Activated naive CD8-positive, alpha-beta T cell treated with anti-CD3 and anti-CD28 coated beads, Interleukin-2, amount 50 U/mL, for 16 hours (primary cell): ENCODE measurements around the gene BST1.
A peak's percentile ranks its signal among the peaks of the same experiment; 100 is the strongest.

ENCODE experiments used
- DNase-seq: peaks from one replicate; pipeline ENCODE4 v3.0.0-alpha.2; 2020; ENCODE audit warnings: low read depth, low spot score

BST1 gene, protein sequence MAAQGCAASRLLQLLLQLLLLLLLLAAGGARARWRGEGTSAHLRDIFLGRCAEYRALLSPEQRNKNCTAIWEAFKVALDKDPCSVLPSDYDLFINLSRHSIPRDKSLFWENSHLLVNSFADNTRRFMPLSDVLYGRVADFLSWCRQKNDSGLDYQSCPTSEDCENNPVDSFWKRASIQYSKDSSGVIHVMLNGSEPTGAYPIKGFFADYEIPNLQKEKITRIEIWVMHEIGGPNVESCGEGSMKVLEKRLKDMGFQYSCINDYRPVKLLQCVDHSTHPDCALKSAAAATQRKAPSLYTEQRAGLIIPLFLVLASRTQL

DNA sequence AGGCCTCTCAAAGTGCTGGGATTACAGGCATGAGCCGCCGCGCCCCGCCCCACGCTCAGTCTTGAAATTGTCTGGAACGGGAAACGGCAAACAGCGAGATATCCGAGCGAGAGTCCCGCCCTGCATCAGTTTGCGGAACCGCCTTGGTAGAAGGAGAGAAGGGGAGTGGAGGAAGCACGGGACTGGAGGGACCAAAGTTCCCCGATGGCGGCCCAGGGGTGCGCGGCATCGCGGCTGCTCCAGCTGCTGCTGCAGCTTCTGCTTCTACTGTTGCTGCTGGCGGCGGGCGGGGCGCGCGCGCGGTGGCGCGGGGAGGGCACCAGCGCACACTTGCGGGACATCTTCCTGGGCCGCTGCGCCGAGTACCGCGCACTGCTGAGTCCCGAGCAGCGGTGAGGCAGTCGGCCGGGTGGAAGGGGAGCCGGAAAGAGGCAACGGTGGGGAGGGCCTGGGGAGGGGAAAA, at the start of gene BST1:
Gene BST1, plus strand, starts transcription at position 125 of the 463 bp plus-strand sequence. Its CDS starts 80 bp downstream, at position 205.
- peak; percentile 8 for DNase-seq

DNA sequence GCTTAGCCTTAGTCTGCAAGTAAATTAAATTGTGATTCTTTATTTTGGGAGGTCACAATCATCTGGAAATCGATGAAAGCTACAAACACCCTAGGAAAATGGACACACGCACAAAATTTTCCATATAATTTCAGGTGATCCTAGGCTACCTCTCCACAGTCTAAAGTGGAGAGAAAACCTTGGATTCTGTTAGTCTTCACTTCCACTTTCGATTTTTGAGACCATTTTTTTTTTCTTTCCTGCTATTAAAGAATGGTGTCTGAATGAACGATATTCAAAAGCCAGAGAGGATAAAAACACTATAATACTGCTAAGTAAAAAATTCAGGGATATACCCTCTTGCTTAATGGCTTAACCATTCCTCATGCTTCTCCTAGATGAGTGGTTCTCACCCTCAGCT, 49.4 kb upstream of the BST1 start:
- no peak for DNase-seq

DNA sequence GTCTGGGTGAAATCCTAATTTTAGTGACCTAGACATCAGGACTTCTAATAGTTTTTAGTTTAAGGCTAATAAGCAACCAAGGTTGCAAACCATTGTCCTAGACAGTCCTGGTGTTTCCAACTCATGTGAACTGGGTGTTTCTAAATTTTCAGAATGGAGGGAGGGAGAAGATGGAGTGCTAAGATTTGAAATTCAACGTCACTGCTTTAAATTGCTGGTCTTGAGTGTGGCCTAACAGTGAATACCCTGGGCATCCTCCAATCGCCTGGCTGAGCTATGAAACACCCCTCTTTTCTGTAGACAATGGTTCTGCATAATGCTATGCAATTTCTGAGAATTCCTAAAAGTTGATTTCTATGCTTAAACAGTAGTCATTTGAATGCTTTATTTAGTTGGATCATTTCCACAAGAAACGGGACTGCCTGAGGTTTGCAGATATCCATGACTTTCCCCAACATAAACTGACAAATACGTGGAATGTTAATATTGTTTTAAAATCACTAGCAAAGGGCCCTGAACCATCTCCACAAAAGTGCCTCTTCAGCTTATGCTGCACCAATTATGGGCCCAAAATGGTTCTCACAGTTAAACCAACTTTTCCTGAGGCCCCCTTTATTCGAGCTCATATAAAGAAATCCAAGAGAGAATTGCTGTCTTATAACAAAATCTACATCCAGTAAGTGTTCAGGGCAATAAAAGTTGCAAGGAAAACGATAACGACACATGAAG, 48.8 kb upstream of the BST1 start:
- DNase-seq: no peak

DNA sequence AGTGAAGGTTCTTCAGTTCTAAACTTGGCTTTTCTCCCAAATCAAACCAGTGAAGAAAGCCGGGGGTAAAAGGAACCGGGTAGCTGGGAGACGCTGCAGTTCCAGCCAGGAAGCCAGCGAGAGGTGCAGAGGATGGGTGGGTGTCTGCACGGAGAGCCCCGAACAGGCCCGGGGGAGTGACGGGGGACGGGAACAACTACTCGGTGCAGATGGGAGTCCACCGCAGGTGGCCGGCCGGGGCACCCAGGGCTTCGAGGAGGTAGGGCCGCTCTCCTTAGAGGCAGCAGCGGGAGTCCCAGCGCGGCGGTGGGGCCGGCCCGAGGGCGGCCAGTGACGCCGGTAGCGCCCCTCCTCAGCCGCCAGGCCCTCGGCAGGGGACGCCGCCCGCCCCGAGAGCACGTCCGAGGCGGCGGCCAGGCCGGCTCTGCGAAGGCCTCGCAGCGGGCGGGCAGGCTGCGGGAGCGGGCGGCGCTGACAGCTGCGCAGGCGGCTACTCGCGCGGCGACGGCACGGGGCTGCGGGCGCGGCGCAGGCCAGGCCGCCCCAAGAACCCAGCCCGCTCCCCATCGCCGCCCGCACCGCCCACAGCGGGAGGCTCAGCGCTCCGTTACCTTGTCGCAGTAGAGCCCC, 48.2 kb upstream of the BST1 start:
- DNase-seq: no peak

DNA sequence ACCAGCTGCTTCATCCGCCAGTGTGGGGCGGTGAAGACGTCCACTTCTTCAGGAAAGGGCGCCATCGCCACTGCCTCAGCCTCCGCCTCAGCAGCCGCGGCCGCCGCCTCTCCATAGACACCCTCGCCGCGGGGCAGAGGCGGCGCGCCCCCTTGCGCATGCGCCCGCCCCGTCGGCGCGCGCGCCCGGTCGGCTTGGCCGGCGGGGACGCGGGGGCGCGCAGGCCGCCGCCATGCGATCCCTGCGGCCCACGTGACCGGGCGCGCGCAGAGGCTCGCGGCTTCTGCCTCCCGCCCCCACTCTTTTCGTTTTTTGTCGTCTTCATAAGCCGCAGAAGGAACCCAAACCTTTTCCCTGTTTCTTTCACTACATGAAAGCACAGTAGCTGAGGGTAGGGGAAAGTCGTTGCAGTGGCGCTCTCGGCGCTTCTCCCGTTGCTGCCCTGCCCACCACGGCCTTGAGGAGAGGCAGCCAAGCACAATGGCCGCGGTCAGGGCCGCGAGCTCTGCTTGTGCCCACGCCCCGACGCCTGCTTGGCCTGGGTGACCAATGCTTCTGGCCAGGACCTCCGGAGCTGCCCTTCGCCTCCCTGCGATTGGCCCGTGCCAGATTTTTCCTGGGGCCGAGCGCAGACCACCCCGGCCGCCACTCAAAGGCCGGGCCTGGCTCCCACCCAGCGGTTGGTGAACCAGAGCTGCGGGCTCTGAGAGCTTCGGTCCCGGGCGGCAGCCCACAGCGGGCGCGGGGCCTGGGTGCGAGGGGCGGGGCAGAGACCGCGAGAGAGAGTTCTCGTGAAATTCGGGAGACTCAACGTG, 47.4 kb upstream of the BST1 start, which contains the start of gene FBXL5:
Gene FBXL5, minus strand, starts transcription at position 135 of the 815 bp plus-strand sequence. Its CDS starts 70 bp downstream, at position 65.
- peak; percentile 53 for DNase-seq

DNA sequence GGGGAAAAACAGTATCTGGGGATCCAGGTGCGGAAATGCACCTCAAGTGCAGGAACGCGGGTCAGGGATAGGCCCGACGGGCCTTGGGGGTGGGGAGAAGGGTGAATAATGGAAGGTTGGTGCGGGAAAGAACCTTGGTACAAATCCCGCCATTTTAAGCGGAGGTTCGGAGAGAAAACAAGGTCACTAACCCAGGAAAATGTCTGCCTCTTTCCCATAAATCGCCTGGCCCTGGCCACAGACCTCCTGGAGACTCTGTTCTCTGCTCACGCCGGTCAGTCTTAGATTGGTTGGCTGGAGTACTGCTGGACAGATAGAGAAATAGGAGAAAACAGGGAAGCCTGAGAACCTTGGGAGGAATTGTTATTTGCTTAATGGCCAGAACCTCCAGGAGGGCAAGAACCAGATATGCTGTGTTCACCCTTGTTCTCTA, 46.8 kb upstream of the BST1 start:
- no peak for DNase-seq

DNA sequence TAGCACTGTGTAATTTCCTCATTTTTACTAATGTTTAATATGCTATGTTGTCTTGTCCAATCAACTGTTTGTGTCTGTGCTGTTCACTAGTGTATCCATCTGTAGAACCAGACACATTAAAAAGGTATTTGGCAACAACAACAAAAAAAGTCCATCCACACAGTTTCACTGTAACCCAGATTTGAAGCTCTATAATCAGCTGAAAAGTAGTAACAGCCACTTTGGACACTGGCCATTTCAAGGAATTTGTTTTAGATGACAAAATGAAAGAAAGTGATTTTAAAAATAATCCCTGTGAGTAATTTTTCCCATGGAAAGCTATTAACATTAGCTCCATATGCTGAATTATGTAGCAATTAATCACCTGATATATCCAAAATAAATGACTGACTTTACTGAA, 45.5 kb upstream of the BST1 start:
- DNase-seq: no peak

DNA sequence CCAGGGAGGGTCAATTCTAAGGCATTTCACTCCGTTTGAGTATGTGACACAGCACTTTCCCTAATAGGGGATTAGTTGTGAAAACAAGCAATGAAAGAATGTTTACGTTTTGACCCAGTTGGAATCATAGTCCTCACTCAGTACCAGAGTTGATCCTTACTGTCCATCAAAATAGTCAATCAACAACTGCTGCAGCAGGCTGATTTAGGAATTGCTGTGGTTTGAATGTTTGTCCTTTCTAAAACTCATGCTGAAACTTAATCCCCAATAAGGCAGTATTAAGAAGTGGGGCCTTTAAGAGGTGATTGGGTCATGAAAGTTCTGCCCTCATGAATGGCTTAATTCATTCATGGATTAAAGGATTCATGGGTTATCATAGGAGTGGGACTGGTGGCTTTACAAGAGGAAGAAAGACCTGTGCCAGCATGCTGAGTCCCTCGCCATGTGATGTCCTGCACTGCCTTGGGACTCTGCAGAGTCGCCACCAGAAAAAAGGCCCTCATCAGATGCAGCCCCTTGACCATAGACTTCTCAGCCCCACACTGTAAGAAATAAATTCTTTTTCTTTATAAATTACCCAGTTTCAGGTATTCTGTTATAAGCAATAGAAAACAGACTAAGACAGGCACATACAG, 44.6 kb upstream of the BST1 start:
- no peak for DNase-seq

DNA sequence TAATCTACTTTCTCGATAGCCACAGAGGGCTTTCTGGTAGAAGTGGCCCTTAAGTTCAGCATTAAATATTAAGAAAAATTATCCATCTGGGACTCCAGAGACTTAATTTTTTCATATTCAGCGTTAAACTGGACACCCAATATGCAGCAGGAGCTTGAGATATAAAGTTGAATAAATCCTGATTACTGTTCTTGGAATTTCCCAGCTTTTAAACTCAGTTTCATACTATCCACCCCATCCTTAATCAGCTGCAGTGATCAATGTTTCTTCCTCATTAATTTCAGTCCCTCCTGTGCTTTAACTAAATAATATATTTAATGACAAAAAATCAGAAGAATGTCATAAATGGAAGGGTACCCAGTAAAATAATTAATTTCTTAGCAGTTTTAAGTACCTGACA, 44.1 kb upstream of the BST1 start:
- no peak for DNase-seq

DNA sequence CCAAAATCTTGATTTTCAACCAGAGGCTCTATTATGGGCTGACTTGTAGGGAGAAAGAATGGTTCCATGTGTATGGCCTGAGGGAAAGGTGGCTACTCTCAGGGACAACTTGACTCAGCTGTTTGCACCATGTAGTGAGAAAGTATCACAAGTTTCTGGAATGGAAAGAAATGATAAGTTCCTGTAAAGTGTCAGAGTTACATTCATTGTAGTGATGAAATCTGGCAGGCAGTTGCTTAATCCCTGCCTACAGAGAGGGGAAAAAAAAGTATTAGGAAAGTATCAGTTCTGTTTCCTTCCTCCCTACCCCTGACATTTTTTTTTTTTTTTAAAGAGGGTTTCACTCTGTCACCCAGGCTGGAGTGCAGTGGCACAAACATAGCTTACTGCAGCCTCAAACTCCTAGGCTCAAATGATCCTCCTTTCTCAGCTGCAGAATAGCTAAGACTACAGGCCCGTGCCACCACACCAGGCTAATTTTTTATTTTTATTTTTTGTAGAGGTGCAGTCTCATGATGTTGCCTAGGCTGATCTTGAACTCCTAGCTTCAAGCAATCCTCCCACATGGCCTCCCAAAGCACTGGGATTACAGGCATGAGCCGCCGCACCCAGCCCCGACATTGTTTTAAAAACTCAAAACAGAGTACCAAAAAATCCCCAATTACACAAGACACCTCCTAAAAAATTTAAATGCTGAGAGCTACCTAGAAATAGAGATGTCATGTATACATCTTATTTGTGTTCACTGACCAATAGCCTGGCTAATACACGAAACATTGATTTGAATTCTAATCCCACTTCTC, 42.9 kb upstream of the BST1 start:
- DNase-seq: no peak

DNA sequence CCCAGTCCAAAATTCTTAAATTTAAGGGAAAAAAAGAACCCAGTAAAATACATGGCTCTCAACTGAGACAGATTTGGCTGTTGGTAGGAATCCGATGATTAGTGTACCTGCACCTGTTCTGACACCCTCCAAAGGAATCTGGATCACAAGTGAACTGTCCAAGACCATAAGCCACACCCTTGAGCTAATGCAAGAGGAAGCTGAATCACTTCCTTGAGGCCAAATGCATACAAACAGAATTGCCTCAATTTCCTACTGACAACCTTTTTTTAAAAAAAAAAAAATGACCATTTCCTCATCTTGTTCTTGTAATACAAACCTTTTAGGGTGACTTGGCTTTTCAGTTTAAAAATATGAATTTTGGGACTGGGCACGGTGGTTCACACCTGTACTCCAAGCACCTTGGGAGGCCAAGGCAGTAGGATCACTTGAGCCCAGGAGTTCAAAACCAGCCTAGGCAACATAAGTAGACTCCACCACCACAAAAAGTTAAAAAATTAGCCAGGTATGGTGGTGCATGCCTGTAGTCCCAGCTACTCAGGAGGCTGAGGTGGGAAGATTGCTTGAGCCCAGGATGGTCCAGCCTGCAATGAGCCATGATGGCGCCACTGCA, 37.0 kb upstream of the BST1 start:
- no peak for DNase-seq

DNA sequence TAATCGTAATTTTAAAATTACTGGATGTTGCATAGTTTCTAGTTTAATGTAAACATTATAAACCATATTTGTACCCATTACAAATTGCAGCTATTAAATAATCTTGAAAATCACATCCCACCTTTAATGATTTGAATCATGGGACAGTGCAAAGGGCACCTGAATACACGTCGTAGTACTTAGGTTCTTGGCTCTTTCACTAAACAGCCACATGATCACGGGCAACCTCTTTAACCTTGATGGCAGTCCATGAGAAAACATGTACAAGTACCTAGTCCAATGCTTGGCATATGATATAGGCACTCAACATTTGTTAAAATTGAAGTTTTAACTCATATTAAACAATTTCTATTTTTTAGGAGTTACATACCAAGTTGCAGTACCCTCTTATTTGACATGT, 35.9 kb upstream of the BST1 start:
- DNase-seq: no peak

DNA sequence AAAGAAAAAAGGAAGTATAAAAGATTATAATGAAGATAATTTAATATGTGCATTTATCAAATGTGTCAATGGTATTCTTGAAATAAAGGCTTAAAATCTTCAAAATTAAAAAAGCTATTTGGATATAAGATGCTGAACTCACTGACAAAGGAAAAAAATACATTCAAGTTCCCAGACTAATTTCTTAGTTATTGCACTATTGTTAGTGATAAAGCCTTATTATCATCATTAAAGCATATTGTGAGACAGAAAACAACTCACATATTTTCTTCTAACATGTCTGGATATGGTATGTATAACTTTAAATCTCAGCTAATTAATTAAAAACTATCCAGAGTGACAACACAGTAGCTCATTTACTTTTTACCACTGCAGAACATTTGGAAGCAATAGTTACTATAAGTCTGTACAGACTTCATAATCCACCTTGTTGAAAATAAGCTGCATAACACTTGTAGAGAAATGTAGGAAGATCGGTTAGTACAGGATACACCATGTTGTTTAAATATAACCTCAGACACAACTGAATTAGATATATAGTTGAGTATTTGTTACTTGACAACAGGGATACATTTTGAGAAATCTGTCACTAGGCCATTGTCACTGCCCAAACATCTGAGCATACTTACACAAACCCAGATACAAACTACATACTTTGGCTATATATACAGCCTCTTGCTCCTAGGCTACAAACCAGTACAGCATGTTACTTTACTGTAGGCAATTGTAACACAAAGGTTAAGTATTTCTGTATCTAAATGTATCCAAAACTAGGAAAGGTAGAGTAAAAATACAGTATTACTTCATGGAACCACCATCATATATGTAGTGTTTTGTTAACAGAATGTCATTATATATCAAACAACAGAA, 34.1 kb upstream of the BST1 start:
- no peak for DNase-seq

DNA sequence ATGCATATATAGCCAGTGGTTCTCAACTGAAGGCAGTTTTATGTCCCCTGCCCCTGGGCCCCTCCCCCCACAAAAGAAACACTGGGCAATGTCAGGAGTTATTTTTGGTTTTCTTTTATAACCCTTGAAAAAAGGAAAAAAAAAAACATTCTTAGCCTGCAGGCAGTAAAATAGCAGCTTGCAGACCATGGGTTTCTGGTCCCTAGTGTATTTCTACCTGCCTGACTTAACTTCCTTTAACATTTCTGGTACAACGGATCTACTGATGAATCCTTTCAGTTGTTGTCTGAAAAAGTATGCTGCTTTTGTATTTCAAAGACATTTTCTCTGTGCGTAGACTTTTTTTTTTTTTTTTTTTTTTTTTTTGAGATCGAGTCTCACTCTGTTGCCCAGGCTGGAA, 32.3 kb upstream of the BST1 start:
- no peak for DNase-seq

DNA sequence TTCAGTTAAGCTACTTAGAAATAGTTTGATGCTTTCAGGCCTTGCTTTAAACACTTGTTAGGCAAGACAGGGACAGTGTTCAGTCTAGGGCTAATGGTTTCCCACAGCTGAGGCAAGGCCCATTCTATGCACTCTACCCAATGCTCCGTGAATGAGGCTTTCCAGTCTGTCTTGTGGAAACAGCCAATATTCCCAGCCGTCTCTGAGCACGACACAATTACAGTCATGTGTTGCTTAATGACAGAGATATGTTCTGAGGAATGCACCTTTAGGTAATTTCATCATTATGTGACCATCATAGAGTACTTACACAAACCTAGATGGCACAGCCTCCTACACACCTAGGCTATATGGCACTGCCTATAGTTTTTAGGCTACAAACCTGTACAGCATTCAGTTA, 30.8 kb upstream of the BST1 start:
- no peak for DNase-seq

DNA sequence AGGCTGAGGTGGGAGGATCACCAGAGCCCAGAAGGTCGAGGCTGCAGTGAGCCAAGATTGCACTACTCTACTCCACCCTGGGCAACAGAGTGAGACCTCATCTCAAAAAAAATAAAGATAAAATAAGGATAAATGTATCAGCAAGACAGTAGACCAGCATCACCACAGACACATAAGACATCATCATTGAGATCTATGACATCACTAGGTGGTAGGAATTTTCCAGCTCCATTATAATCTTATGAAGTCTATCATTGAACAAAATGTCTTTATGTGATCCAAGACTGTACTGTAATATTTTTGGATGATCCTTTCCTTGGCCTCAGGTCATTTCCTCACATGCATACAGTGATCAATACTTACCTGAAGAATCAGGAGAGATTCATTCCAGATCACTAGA, 29.5 kb upstream of the BST1 start:
- no peak for DNase-seq

DNA sequence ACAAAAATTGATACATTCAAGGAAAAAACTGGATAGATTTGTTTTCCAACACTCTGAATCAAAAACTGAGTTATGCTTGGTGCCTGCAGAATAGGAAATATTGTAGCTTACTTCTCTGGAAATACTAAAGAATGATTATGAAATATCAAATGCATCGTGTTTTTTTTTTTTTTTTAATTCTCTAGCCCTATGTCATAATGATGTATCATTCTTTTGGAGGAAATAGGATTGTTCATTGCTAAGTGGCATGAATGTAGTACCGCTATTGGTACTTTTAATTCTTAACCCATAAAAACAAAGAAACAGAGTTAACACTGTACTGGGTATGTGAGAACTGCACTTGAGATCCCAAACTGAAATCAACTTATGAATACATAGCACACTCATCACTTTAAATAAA, 28.8 kb upstream of the BST1 start:
- DNase-seq: no peak

DNA sequence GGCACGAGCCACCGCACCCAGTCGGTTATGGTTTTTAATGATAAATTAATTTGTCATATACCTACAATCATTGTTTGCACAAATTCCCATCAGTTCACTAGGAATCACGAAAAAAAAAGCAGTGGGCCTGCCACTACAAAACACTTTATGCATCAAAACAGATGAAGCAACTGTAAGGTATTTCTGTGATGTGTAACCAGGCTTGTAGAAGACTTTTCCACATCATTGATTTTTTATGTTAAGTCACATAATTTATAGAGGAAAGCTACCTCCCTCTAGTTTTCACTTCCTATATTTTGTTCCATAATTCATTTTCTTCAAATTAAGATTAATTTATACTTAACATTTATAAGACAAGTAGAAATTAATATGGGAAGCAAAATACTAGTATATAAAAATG, 27.9 kb upstream of the BST1 start:
- DNase-seq: no peak

DNA sequence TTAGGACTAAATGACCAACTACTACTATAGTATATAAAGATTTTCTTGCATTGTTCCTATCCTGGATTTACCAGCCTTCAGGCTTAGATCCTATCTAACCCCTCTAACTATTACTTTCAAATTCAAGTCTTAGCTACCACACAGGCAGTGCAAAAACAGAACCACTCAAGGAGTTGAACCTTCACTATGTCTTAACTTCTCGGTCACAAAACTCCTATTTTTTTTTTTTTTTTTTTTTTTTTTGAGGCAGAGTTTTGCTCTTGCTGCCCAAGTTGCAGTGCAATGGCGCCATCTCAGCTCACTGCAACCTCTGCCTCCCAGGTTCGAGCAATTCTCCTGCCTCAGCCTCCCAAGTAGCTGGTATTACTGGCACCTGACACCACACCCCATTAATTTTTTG, 27.5 kb upstream of the BST1 start:
- no peak for DNase-seq
